Gastrocnemius medialis (tissue), 4 donors: ENCODE results near the gene MIPEP. TPM values are rescaled to one million over a fixed set of nuclear protein-coding genes. Genes with fewer than 3 reads are reported as not detected.

Experiments
- ATAC-seq, 2 donors: fragments of 150-250 bp; one replicate each; pipeline ENCODE4 v1.9.1; 2016
- DNase-seq, 2 donors: peaks; one replicate each; pipeline ENCODE4 v3.0.0-alpha.2; 2019
- H3K27ac ChIP-seq, 4 donors: fragments of 200-600 bp; sonication (generic); 1 replicate in 1 of 4; 2 replicates in 3 of 4; pipeline ENCODE4 v1.5.1; 2016 to 2018; ENCODE audit warnings: mild to moderate bottlenecking in 2 of 4, moderate library complexity in 1 of 4
- H3K27me3 ChIP-seq, 3 donors: fragments of 200-600 bp; sonication (generic) in 2 of 3; 1 replicate in 1 of 3; 2 replicates in 2 of 3; pipeline versions ENCODE4 v1.5.1 to v1.6.0; 2016 to 2019; ENCODE audit warnings: mild to moderate bottlenecking in 1 of 3, moderate library complexity in 1 of 3
- H3K36me3 ChIP-seq, 2 donors: fragments of 200-600 bp; sonication (generic) in 1 of 2; one replicate each; pipeline ENCODE4 v1.5.1; 2017 to 2018
- H3K4me1 ChIP-seq, 2 donors: fragments of 200-600 bp; sonication (generic) in 1 of 2; one replicate each; pipeline ENCODE4 v1.5.1; 2016 to 2017; ENCODE audit warnings: mild to moderate bottlenecking in 2 of 2
- H3K4me3 ChIP-seq, 4 donors: fragments of 200-600 bp; sonication (generic) in 3 of 4; 1 replicate in 1 of 4; 2 replicates in 3 of 4; pipeline ENCODE4 v1.5.1; 2016 to 2019; ENCODE audit warnings: mild to moderate bottlenecking in 2 of 4
- H3K9me3 ChIP-seq, 3 donors: fragments of 200-600 bp; sonication (generic) in 2 of 3; 1 replicate in 1 of 3; 2 replicates in 2 of 3; pipeline ENCODE4 v1.5.1; 2016 to 2019
- CTCF ChIP-seq, 5 experiments: fragments of 450-650 bp in 3 of 5; fragments of 200-600 bp in 2 of 5; sonication (generic) in 2 of 5; IDR thresholded peaks in 4 of 5; conservative IDR thresholded peaks in 1 of 5; 1 replicate in 4 of 5; 2 replicates in 1 of 5; pipeline ENCODE4 v1.5.1; 2016 to 2019; ENCODE audit warnings: antibody characterized with exemption in 5 of 5, mild to moderate bottlenecking in 3 of 5, moderate library complexity in 3 of 5
- POLR2A ChIP-seq, 2 donors: fragments of 450-650 bp; IDR thresholded peaks; one replicate each; pipeline ENCODE4 v1.6.1; 2017; ENCODE audit warnings: antibody characterized with exemption in 2 of 2, mild to moderate bottlenecking in 2 of 2, moderate library complexity in 2 of 2
- in situ Hi-C, 4 donors: fragments of 200-750 bp; cut with MboI; loops; one replicate each; pipeline versions ENCODE4 v1.15.0 to v1.8.0; 2017; ENCODE audit warnings: low sequenced_read_pairs in 4 of 4
- intact Hi-C: fragments of 100-400 bp; cut with DNase I; formaldehyde crosslinking; loops from one replicate; pipeline ENCODE4 v1.15.1; 2023; ENCODE audit warnings: low total_unique reads
- total RNA-seq, 4 donors: library from RNA; depleted of rRNA; stranded (reverse); fragments of >200 nt; gene quantifications; one replicate each; pipeline versions ENCODE4 v1.1.0 to v1.2.3, GENCODE V29; 2016

MIPEP gene
- total RNA-seq, 4 donors from 2014 or later, result 9.2 to 23.1 (median 14.0) TPM

GRCh38 chr13:23740002-23740401 lies 149.2 kb downstream of the MIPEP start:
- H3K27me3 ChIP-seq, result no peaks in the 10 kb centered on the region
- TF ChIP-seq POLR2A (IDR thresholded peaks at IDR 0.05), result no peak
- no peak for TF ChIP-seq CTCF (IDR thresholded peaks at IDR 0.05 in 4 of 5, conservative IDR thresholded peaks at IDR 0.05 in 1 of 5)
- H3K9me3 ChIP-seq, result no peaks in the 10 kb centered on the region
- intact Hi-C loops (no loop called here), in situ Hi-C loops (no loop called here)
- no peak overlapping the region for H3K4me3 ChIP-seq
- H3K4me1 ChIP-seq, result no peaks in the 10 kb centered on the region
- ATAC-seq (no peak), DNase-seq (no peak)
- H3K36me3 ChIP-seq, result no peaks in the 10 kb centered on the region
- H3K27ac ChIP-seq, result no peak overlapping the region

- no peak for TF ChIP-seq CTCF (IDR thresholded peaks at IDR 0.05 in 4 of 5, conservative IDR thresholded peaks at IDR 0.05 in 1 of 5)
- no peak for TF ChIP-seq POLR2A (IDR thresholded peaks at IDR 0.05)
- intact Hi-C loops, result no loop called here
- Histone ChIP-seq H3K27ac (no peak overlapping the region), H3K4me3 (no peak overlapping the region), H3K27me3 (no peaks in the 10 kb centered on the region), H3K36me3 (no peaks in the 10 kb centered on the region), H3K9me3 (no peaks in the 10 kb centered on the region), H3K4me1 (no peaks in the 10 kb centered on the region)
- DNase-seq, result no peak
- in situ Hi-C loops, result no loop called here
- ATAC-seq, result no peak
Observed at GRCh38 chr13:23739596-23739995, 149.6 kb downstream of the MIPEP start.

GRCh38 chr13:23736541-23736940 lies 152.7 kb downstream of the MIPEP start:
- intact Hi-C loops, result no loop called here
- H3K36me3 ChIP-seq, result no peaks in the 10 kb centered on the region
- H3K4me1 ChIP-seq, result no peaks in the 10 kb centered on the region
- no peak overlapping the region for H3K4me3 ChIP-seq
- TF ChIP-seq POLR2A (IDR thresholded peaks at IDR 0.05) (no peak), CTCF (IDR thresholded peaks at IDR 0.05 in 4 of 5, conservative IDR thresholded peaks at IDR 0.05 in 1 of 5) (no peak)
- no peaks in the 10 kb centered on the region for H3K9me3 ChIP-seq
- H3K27ac ChIP-seq, result no peak overlapping the region
- in situ Hi-C loops, result no loop called here
- DNase-seq (no peak), ATAC-seq (no peak)
- H3K27me3 ChIP-seq, result no peaks in the 10 kb centered on the region

GRCh38 chr13:23735329-23735728 lies 153.9 kb downstream of the MIPEP start:
- intact Hi-C loops (no loop called here), in situ Hi-C loops (no loop called here)
- Histone ChIP-seq H3K27me3 (no peaks in the 10 kb centered on the region), H3K4me3 (no peak overlapping the region), H3K36me3 (no peaks in the 10 kb centered on the region), H3K9me3 (no peaks in the 10 kb centered on the region), H3K4me1 (no peaks in the 10 kb centered on the region), H3K27ac (no peak overlapping the region)
- no peak for DNase-seq
- TF ChIP-seq CTCF (IDR thresholded peaks at IDR 0.05 in 4 of 5, conservative IDR thresholded peaks at IDR 0.05 in 1 of 5), result no peak
- no peak for TF ChIP-seq POLR2A (IDR thresholded peaks at IDR 0.05)
- ATAC-seq, result no peak

GRCh38 chr13:23731709-23732108 lies 157.5 kb downstream of the MIPEP start:
- no peaks in the 10 kb centered on the region for H3K27me3 ChIP-seq
- TF ChIP-seq POLR2A (IDR thresholded peaks at IDR 0.05) (no peak), CTCF (IDR thresholded peaks at IDR 0.05 in 4 of 5, conservative IDR thresholded peaks at IDR 0.05 in 1 of 5) (no peak)
- H3K4me3 ChIP-seq, result no peak overlapping the region
- ATAC-seq (no peak), DNase-seq (no peak)
- H3K27ac ChIP-seq, result no peak overlapping the region
- H3K9me3 ChIP-seq, result no peaks in the 10 kb centered on the region
- H3K4me1 ChIP-seq, result no peaks in the 10 kb centered on the region
- in situ Hi-C loops (no loop called here), intact Hi-C loops (no loop called here)
- H3K36me3 ChIP-seq, result no peaks in the 10 kb centered on the region
